ENCODE measurements around the gene SLC25A22.

- TF ChIP-seq POLR2AphosphoS5 (IDR thresholded peaks at IDR 0.05; ENCODE audit: low read depth, low read length) (no peak), REST (IDR thresholded peaks at IDR 0.05; ENCODE audit: insufficient read depth in 1 of 2, low read depth in 2 of 2, low read length in 2 of 2) (no peak), TAF1 (IDR thresholded peaks at IDR 0.05; ENCODE audit: borderline replicate concordance, insufficient read depth, low read length) (no peak), SIN3A (IDR thresholded peaks at IDR 0.05; ENCODE audit: borderline replicate concordance, insufficient read depth, low read length) (no peak)
These were observed 28.0 kb downstream of the SLC25A22 start for GRCh38 chr11:769887-770641.
